HEK293 (cell line): ENCODE measurements around the gene RIMS4.

Experiments used
- CTCF ChIA-PET: fragments of 350-600 bp; formaldehyde crosslinking; extraction: SDS; loops from one replicate; lab custom pipeline; 2021; ENCODE audit warnings: antibody characterized with exemption; lab: Yijun Ruan, JAX
- POLR2A ChIA-PET: fragments of 300-600 bp; formaldehyde crosslinking; extraction: SDS; loops from one replicate; lab custom pipeline; 2020; ENCODE audit warnings: antibody characterized with exemption, inconsistent platforms; lab: Yijun Ruan, JAX
- H3K27ac ChIP-seq: fragments of 200-500 bp; sonication (Bioruptor generic); 2 replicates; pipeline ENCODE4 v1.5.1; 2014; ENCODE audit warnings: low read depth, low read length, control low read depth, inconsistent platforms; ENCODE audit errors: extremely low read depth
- H3K36me3 ChIP-seq, 2 experiments: fragments of 200-500 bp in 1 of 2; sonication (Bioruptor generic) in 1 of 2; 1 replicate in 1 of 2; 2 replicates in 1 of 2; pipeline ENCODE4 v1.5.1; 2014 to 2017; ENCODE audit warnings: inconsistent platforms in 2 of 2, low read length in 2 of 2; ENCODE audit not compliant: control insufficient read depth in 2 of 2, insufficient read depth in 1 of 2
- H3K4me1 ChIP-seq: fragments of 200-500 bp; sonication (Bioruptor generic); 2 replicates; pipeline ENCODE4 v1.5.1; 2014; ENCODE audit warnings: mild to moderate bottlenecking, low read length, inconsistent platforms; ENCODE audit not compliant: control insufficient read depth, insufficient read depth
- H3K4me3 ChIP-seq: 2 replicates; pipeline ENCODE4 v1.5.1; 2011; ENCODE audit warnings: low read depth, mild to moderate bottlenecking, control low read depth, low read length, moderate library complexity
- H3K9me3 ChIP-seq: fragments of 200-500 bp; sonication (Bioruptor generic); 2 replicates; pipeline ENCODE4 v1.5.1; 2014; ENCODE audit warnings: low read depth, low read length, inconsistent platforms; ENCODE audit not compliant: control insufficient read depth, insufficient read depth
- GLIS1 ChIP-seq: fragments of 450-650 bp; formaldehyde crosslinking; IDR thresholded peaks from 2 replicates; pipeline ENCODE4 v1.5.1; 2016; ENCODE audit warnings: missing biosample characterization, missing genetic modification characterization
- IKZF3 ChIP-seq: fragments of 450-650 bp; IDR thresholded peaks from 2 replicates; pipeline ENCODE4 v1.5.0; 2018; ENCODE audit warnings: missing biosample characterization, mild to moderate bottlenecking, missing genetic modification characterization, moderate library complexity
- KLF1 ChIP-seq: fragments of 450-650 bp; formaldehyde crosslinking; IDR thresholded peaks from 2 replicates; pipeline ENCODE4 v1.5.1; 2016; ENCODE audit warnings: missing biosample characterization, missing genetic modification characterization
- KLF9 ChIP-seq: fragments of 450-650 bp; formaldehyde crosslinking; IDR thresholded peaks from 2 replicates; pipeline ENCODE4 v1.5.1; 2016; ENCODE audit warnings: missing biosample characterization, missing genetic modification characterization, low read depth
- PATZ1 ChIP-seq: fragments of 450-650 bp; formaldehyde crosslinking; IDR thresholded peaks from 2 replicates; pipeline ENCODE4 v1.5.1; 2016; ENCODE audit warnings: missing biosample characterization, missing genetic modification characterization
- RBAK ChIP-seq: fragments of 450-650 bp; formaldehyde crosslinking; IDR thresholded peaks from 2 replicates; pipeline ENCODE4 v1.5.1; 2016; ENCODE audit warnings: missing biosample characterization, missing genetic modification characterization
- SCRT2 ChIP-seq: fragments of 450-650 bp; formaldehyde crosslinking; IDR thresholded peaks from 2 replicates; pipeline ENCODE4 v1.5.1; 2016; ENCODE audit warnings: missing biosample characterization, missing genetic modification characterization
- WT1 ChIP-seq: fragments of 450-650 bp; formaldehyde crosslinking; IDR thresholded peaks from 2 replicates; pipeline ENCODE4 v1.5.1; 2016; ENCODE audit warnings: missing biosample characterization, missing genetic modification characterization
- ZBTB26 ChIP-seq: fragments of 450-650 bp; formaldehyde crosslinking; optimal IDR thresholded peaks from 2 replicates; pipeline ENCODE3; 2016; ENCODE audit warnings: missing biosample characterization, mild to moderate bottlenecking, missing genetic modification characterization
- ZBTB8A ChIP-seq: fragments of 450-650 bp; formaldehyde crosslinking; IDR thresholded peaks from 2 replicates; pipeline ENCODE4 v1.5.1; 2016; ENCODE audit warnings: missing biosample characterization, missing genetic modification characterization
- ZFP3 ChIP-seq: fragments of 450-650 bp; formaldehyde crosslinking; IDR thresholded peaks from 2 replicates; pipeline ENCODE4 v1.5.1; 2016; ENCODE audit warnings: low read depth, missing biosample characterization, missing genetic modification characterization
- ZIC2 ChIP-seq: fragments of 450-650 bp; formaldehyde crosslinking; IDR thresholded peaks from 2 replicates; pipeline ENCODE4 v1.5.1; 2016; ENCODE audit warnings: missing biosample characterization, missing genetic modification characterization
- ZNF341 ChIP-seq: fragments of 450-650 bp; formaldehyde crosslinking; IDR thresholded peaks from 2 replicates; pipeline ENCODE4; 2016; ENCODE audit warnings: low read depth, missing biosample characterization, missing genetic modification characterization
- ZNF426 ChIP-seq: fragments of 450-650 bp; formaldehyde crosslinking; IDR thresholded peaks from 2 replicates; pipeline ENCODE4 v1.5.1; 2017; ENCODE audit warnings: missing biosample characterization, missing genetic modification characterization, mild to moderate bottlenecking, inconsistent platforms, moderate library complexity
- ZNF549 ChIP-seq: fragments of 450-650 bp; IDR thresholded peaks from 2 replicates; pipeline ENCODE4 v1.5.1; 2018; ENCODE audit warnings: missing biosample characterization, missing genetic modification characterization, mild to moderate bottlenecking, inconsistent platforms, moderate library complexity
- ZNF664 ChIP-seq: fragments of 450-650 bp; formaldehyde crosslinking; IDR thresholded peaks from 2 replicates; pipeline ENCODE4 v1.5.1; 2016; ENCODE audit warnings: missing biosample characterization, missing genetic modification characterization
- ZNF768 ChIP-seq: fragments of 450-650 bp; formaldehyde crosslinking; IDR thresholded peaks from 2 replicates; pipeline ENCODE4 v1.5.1; 2018; ENCODE audit warnings: missing biosample characterization, mild to moderate bottlenecking, missing genetic modification characterization

The RIMS4 gene

GRCh38 chr20:44746367-44747165 is 63.8 kb downstream of the RIMS4 start:
- Histone ChIP-seq H3K27ac (peak overlapping the region; percentile 24; the same call in 1 of the 2 replicates), H3K4me1 (peaks cover 4% of the 10 kb centered on the region; the same call in 1 of the 2 replicates), H3K36me3 (no peaks in the 10 kb centered on the region), H3K9me3 (no peaks in the 10 kb centered on the region), H3K4me3 (no peak overlapping the region)
- ChIA-PET POLR2A (no interaction called here), CTCF (interaction anchor here (0.6 to 3.7 kb wide), 23 partner anchors 9 to 363 kb away, joined by 3 to 26 read pairs (median 4); no protein-coding TSS in a partner anchor)
- TF ChIP-seq RBAK (tag by site-specific recombination) (no peak), ZBTB8A (tag by site-specific recombination) (peak; percentile 55; the same call in 1 of the 2 replicates), IKZF3 (tag by site-specific recombination) (peak; percentile 86), ZNF426 (tag by site-specific recombination) (no peak), SCRT2 (tag by site-specific recombination) (no peak), ZNF341 (no peak), ZIC2 (peak; percentile 97), GLIS1 (tag by site-specific recombination) (peak; percentile 89), ZNF768 (peak; percentile 90; the same call in 1 of the 2 replicates), WT1 (peak; percentile 41; the same call in 1 of the 2 replicates), KLF9 (tag by site-specific recombination) (no peak), ZNF664 (peak; percentile 78), PATZ1 (tag by site-specific recombination) (peak; percentile 43), ZFP3 (tag by site-specific recombination) (no peak)

- no peaks in the 10 kb centered on the region for H3K36me3 ChIP-seq
- no peak within 1 kb of the TSS for H3K4me3 ChIP-seq
- TF ChIP-seq KLF1 (tag by site-specific recombination) (no peak), ZBTB26 (peak; percentile 32), ZNF549 (tag by site-specific recombination) (no peak), IKZF3 (tag by site-specific recombination) (no peak)
- no peaks in the 10 kb centered on the region for H3K9me3 ChIP-seq
- peaks cover 4% of the 10 kb centered on the region; the same call in 1 of the 2 replicates for H3K4me1 ChIP-seq
- no peak within 1 kb of the TSS; the same call in 1 of the 2 replicates for H3K27ac ChIP-seq
- CTCF ChIA-PET, result interaction anchor here (2.1 to 2.9 kb wide), 3 partner anchors 8 to 62 kb away, joined by 6 to 26 read pairs (median 21); no protein-coding TSS in a partner anchor
- POLR2A ChIA-PET, result no interaction called here
These were observed 64.6 kb downstream of the RIMS4 start, which contains the start of gene KCNK15 for GRCh38 chr20:44745598-44746366. TSS of gene KCNK15 (plus strand) at chr20:44745865. CDS start at chr20:44745911, 46 bp downstream.
